C4-2B (cell line): ENCODE results near the gene DNAJB8.
A peak's percentile ranks its signal among the peaks of the same experiment; 100 is the strongest.

Source experiments
- H3K27ac ChIP-seq: fragments of 450-650 bp; 2 replicates; pipeline ENCODE4 v1.5.1; 2017
- CTCF ChIP-seq: fragments of 450-650 bp; conservative IDR thresholded peaks from 2 replicates; pipeline ENCODE4 v1.5.1; 2017; ENCODE audit warnings: mild to moderate bottlenecking
- ZFX ChIP-seq: fragments of 450-650 bp; IDR thresholded peaks from 2 replicates; pipeline ENCODE4 v1.6.1; 2017

Gene DNAJB8

DNA sequence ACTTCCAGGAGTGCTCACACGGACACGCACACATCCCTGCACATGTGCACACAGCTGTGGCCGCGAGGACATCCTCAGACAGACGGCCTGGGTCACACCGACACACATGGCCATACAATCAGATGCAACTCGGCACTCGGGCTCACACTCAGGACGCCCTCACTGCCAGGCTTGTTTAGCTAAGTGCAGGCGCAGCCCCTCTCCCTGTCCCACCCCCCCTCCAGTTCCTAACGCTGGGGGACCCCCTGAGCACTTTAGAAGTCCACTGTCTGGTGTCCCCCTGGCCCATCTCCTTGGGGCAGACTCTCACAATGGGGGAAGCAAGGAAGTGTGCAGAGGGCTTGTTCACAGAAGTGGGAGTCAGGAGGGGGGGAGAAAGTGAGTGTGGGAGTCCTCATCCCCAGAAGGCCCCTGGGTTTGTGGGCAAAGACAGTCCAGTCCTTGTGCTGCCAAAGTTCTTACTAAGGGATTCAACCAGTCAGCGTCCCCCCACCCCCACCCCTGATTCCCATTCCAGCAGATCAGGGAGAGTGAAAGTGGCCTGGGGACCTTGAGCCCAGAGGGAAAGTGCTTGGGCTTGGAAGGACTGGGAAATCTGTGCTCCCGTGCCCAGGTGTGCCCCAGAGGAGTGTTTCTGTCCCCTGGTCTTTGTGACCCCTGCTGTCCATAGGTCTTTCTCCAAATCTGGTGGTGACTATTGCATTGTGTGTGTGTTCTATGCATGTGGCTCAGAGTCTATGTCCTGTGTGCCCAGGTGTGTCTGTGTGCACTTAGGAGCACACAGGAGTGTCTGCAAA, 27.1 kb upstream of the DNAJB8 start:
- no peak for TF ChIP-seq ZFX
- TF ChIP-seq CTCF: no peak
- H3K27ac ChIP-seq: peak overlapping the region; percentile 99

- H3K27ac ChIP-seq: peak within 1 kb of the TSS; percentile 99
- TF ChIP-seq CTCF (peak; percentile 54), ZFX (peak; percentile 71)
Measured at GRCh38 chr3:128492671-128493569, 26.2 kb upstream of the DNAJB8 start, which contains the start of gene GATA2. Gene GATA2, minus strand, starts transcription at chr3:128493201. Its CDS starts 6,170 bp downstream, at chr3:128487031.

DNA sequence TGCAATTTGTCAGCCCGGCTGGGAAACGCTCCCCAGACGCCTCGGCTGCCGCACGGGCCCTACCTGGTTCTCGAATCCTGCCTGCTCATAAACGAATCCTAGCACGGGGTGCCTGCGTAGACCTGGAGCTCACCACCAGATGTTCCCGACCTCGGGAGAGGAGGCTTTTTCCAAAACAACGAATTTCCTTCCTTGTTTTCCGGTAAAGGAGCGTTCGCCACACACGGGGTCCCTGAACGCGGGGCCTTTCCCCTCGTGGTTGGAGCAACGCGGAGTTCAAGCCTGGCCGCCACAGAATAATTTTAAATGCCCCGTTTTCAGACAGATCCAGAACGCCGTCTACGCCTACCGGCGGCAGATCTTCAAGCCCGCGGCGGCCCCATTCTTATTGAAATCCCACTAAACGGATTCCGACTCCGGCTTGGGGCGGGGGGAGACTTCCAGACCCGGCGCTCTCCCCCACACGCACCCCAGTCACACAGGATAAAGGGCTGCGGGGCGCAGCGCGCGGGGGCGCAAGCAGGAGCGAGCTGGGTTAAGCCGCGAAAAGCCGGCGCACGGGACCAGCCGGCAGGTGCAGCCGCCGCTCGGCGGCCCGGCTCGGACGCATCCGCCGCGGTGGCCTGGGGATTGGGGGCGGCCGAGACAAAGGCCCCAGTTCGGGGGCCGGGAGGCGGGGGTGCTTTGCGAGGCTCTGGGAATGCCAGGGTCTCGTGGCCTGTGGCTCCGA, 25.4 kb upstream of the DNAJB8 start:
- peak overlapping the region; percentile 99 for H3K27ac ChIP-seq
- TF ChIP-seq CTCF: no peak
- TF ChIP-seq ZFX: no peak

GRCh38 chr3:128491691-128491940, 24.9 kb upstream of the DNAJB8 start:
- H3K27ac ChIP-seq: peak overlapping the region; percentile 99

DNA sequence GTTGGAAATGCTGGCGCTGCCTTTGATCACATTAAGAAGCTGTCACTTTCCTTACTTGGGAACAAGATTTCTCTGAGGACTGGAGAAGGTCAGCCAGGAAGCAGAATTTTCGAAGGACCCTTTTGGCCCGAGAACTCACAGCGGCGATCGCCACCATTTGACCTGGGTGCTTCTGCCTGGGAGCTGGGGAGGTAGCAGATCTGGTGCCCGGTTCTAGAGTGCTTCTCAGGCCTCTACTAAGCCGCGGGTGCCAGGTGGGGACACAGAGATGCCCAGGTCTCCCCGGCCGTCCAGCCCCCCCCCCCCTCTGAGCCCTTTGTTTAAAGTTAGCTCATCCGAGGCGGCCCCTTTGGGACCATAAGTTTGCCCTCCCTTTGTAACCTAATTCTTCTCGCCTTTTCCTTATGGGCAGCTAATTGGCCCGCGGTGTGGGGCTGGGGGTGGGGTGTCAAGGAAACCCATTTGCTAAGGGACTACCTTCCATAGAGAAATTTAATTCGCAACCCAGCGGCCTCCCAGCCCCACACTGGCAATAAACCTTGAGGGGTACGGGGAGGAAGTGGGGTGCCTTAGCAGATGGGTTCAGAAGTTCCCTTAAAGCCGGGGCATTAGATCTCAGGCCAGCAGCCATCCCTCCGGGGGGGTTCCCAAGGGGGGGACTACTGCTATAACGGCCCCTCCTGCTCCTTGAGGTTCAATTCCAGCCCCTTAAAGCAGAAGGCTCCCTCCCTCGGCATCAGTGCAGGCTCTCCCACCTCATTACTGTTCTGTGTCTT, 24.4 kb upstream of the DNAJB8 start:
- H3K27ac ChIP-seq: peak overlapping the region; percentile 99
- no peak for TF ChIP-seq ZFX
- no peak for TF ChIP-seq CTCF

More at GRCh38 chr3:128491691-128491940, 24.9 kb upstream of the DNAJB8 start:
- TF ChIP-seq CTCF: no peak
- no peak for TF ChIP-seq ZFX

DNA sequence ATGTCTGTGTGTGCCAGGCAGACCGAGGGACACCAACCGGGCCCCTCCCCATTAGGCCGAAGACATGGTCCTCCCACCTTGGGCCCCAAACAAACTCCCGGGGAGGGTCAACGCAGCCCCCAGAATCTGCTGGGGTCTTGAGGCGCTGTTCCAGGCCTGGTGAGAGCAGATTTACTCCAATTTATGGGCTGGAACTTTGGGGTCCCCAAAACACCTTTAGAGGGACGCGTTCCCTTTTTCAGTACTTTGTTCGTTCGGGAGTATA, 23.9 kb upstream of the DNAJB8 start:
- H3K27ac ChIP-seq: peak overlapping the region; percentile 99
- TF ChIP-seq ZFX: no peak
- no peak for TF ChIP-seq CTCF
